Activated CD4-positive, alpha-beta memory T cell treated with anti-CD3 and anti-CD28 coated beads, Interleukin-2, amount 10 ng/mL, durations not matched to agents 7 days and 5 days (primary cell): ENCODE data around the gene FANCI. TPM values are rescaled to one million over a fixed set of nuclear protein-coding genes. Genes with fewer than 3 reads are reported as not detected.

Experiments used
- CTCF ChIA-PET: fragments of 350-600 bp; sonication (Branson Sonifier 250); formaldehyde crosslinking; loops from one replicate; lab custom pipeline; 2021; ENCODE audit warnings: antibody characterized with exemption, inconsistent platforms; lab: Charles Lee
- POLR2A ChIA-PET: fragments of 350-600 bp; sonication (Branson Sonifier 250); formaldehyde crosslinking; loops from one replicate; lab custom pipeline; 2021; ENCODE audit warnings: antibody characterized with exemption; lab: Charles Lee
- DNase-seq: peaks from one replicate; pipeline ENCODE4 v3.0.0-alpha.2; 2020
- H3K27ac Mint-ChIP-seq: one replicate; pipeline ENCODE4 v1.8.0; 2021; ENCODE audit warnings: mild to moderate bottlenecking, mixed read lengths
- H3K27me3 Mint-ChIP-seq: one replicate; pipeline ENCODE4 v1.8.0; 2021; ENCODE audit warnings: mixed read lengths
- H3K36me3 Mint-ChIP-seq: one replicate; pipeline ENCODE4 v1.8.0; 2021; ENCODE audit warnings: low read depth, mixed read lengths
- H3K4me1 Mint-ChIP-seq: one replicate; pipeline ENCODE4 v1.8.0; 2021; ENCODE audit warnings: mixed read lengths
- H3K4me3 Mint-ChIP-seq: one replicate; pipeline ENCODE4 v1.8.0; 2021; ENCODE audit warnings: mild to moderate bottlenecking, mixed read lengths
- H3K9me3 Mint-ChIP-seq: one replicate; pipeline ENCODE4 v1.8.0; 2021; ENCODE audit warnings: mixed read lengths
- total RNA-seq, 2 experiments: library from RNA; stranded (reverse); gene quantifications; one replicate each; pipeline ENCODE4 v1.2.3, GENCODE V29; 2021

The FANCI gene
- total RNA-seq, result 100 to 1,000 TPM; 196 TPM

GRCh38 chr15:89243691-89244573, at the start of gene FANCI:
Gene FANCI, plus strand, starts transcription at chr15:89243979. Its CDS starts 3,669 bp downstream, at chr15:89247648.
- peak; percentile 97 for DNase-seq
- H3K27ac Mint-ChIP-seq, result peak within 1 kb of the TSS; percentile 86
- POLR2A ChIA-PET, result interaction anchor here (0.9 to 3.6 kb wide), 24 partner anchors 10 to 339 kb away, joined by 3 to 41 read pairs (median 5); partner anchors contain the start of genes ABHD2, MFGE8, POLG and TICRR
- H3K9me3 Mint-ChIP-seq, result no peaks in the 10 kb centered on the region
- H3K27me3 Mint-ChIP-seq, result peaks cover 5% of the 10 kb centered on the region
- H3K4me3 Mint-ChIP-seq, result peak within 1 kb of the TSS; percentile 91
- H3K36me3 Mint-ChIP-seq, result peaks cover 39% of the 10 kb centered on the region
- H3K4me1 Mint-ChIP-seq, result peaks cover 44% of the 10 kb centered on the region
- CTCF ChIA-PET, result interaction anchor here (0.5 to 6.0 kb wide), 13 partner anchors 9 to 1782 kb away, joined by 3 to 98 read pairs (median 3); no protein-coding TSS in a partner anchor

- Mint-ChIP-seq H3K9me3 (no peaks in the 10 kb centered on the region), H3K4me1 (peaks cover 29% of the 10 kb centered on the region), H3K36me3 (peaks cover 45% of the 10 kb centered on the region), H3K27ac (no peak overlapping the region), H3K4me3 (no peak overlapping the region), H3K27me3 (no peaks in the 10 kb centered on the region)
- ChIA-PET POLR2A (interaction anchor here (0.8 to 1.3 kb wide), 2 partner anchors 9 to 13 kb away, joined by 3 read pairs; no protein-coding TSS in a partner anchor), CTCF (interaction anchor here (0.8 to 2.8 kb wide), 4 partner anchors 12 to 137 kb away, joined by 3 to 27 read pairs (median 9); no protein-coding TSS in a partner anchor)
- no peak for DNase-seq
Observed at GRCh38 chr15:89194608-89195007, 49.2 kb upstream of the FANCI start.

DNA sequence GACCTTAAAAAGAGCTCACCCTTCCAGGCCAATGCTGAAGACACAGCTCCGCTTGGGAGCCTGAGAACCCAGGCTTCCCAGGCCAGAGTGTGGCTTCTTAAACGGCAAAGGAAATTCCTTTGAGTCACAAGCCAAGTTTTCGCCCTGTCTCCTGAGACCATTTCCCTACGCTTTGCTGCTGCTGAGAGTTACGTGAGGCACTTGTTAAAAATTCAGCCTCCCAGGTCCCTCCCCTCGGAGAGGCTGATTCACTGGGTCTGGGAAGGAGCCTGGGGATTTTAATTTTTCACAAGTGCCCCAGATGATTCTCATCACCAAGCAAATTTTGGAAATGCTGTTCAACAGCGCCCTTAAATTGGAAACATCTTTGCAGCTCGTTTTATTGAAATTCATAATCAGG, 47.9 kb upstream of the FANCI start:
- peaks cover 39% of the 10 kb centered on the region for H3K36me3 Mint-ChIP-seq
- no peak overlapping the region for H3K4me3 Mint-ChIP-seq
- no peak for DNase-seq
- H3K4me1 Mint-ChIP-seq, result peaks cover 29% of the 10 kb centered on the region
- ChIA-PET POLR2A (no interaction called here), CTCF (interaction anchor here (1.4 to 2.2 kb wide), 2 partner anchors 11 to 18 kb away, joined by 9 to 13 read pairs; no protein-coding TSS in a partner anchor)
- H3K27ac Mint-ChIP-seq, result no peak overlapping the region
- no peaks in the 10 kb centered on the region for H3K9me3 Mint-ChIP-seq
- H3K27me3 Mint-ChIP-seq, result no peaks in the 10 kb centered on the region

DNA sequence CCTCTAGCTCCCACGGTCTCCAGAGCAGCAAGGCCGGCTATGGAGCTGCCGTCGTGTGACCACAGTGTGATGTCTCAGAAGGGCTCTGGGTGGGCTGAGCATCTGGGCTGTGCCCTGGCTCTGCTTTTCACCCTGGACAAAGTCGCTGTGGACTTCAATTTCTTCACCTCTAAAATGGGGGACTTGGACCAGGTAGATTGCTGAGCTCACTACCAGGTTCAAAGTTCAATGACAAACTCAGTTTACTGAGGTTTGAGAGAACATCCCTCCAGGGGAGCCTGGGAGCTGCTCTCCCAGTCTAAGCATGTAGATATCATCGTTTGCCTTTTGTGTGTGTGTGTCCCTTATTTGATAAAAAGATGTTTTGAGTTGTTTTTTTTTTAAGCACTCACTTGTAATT, 47.5 kb upstream of the FANCI start:
- Mint-ChIP-seq H3K4me3 (no peak overlapping the region), H3K9me3 (no peaks in the 10 kb centered on the region), H3K27ac (no peak overlapping the region), H3K4me1 (peaks cover 29% of the 10 kb centered on the region), H3K27me3 (no peaks in the 10 kb centered on the region), H3K36me3 (peaks cover 37% of the 10 kb centered on the region)
- ChIA-PET CTCF (interaction anchor here (1.4 to 2.2 kb wide), 2 partner anchors 11 to 18 kb away, joined by 9 to 13 read pairs; no protein-coding TSS in a partner anchor), POLR2A (no interaction called here)
- DNase-seq, result no peak

- H3K9me3 Mint-ChIP-seq, result no peaks in the 10 kb centered on the region
- ChIA-PET CTCF (interaction anchor here (1.4 to 2.2 kb wide), 2 partner anchors 10 kb away, joined by 9 to 19 read pairs; no protein-coding TSS in a partner anchor), POLR2A (no interaction called here)
- peaks cover 36% of the 10 kb centered on the region for H3K36me3 Mint-ChIP-seq
- DNase-seq, result no peak
- no peaks in the 10 kb centered on the region for H3K27me3 Mint-ChIP-seq
- peak overlapping the region; percentile 20 for H3K27ac Mint-ChIP-seq
- no peak overlapping the region for H3K4me3 Mint-ChIP-seq
- H3K4me1 Mint-ChIP-seq, result peaks cover 26% of the 10 kb centered on the region
Observed at GRCh38 chr15:89196994-89197393, 46.8 kb upstream of the FANCI start.

DNA sequence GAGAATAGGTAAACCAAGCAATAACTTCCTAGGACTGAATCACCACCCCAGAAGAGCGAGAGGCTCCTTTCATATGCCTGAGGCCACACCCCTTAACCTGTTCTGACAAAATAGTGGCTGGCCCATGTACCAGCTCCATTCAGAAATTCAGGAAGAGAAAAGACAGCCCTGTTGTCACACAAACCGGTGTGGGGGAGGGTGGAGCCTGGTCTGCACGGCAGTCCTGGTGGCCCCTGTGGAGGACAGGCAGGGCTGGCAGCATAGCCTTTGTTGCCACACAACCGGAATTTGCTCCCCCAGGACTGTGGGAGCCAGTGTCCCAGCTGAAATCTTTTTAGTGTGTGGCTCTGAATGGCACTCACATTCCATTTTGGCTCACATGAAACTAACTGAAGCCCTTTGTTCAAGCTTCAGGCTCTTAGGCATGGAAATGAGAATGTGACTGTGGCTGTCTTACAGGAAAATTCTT, 46.2 kb upstream of the FANCI start:
- Mint-ChIP-seq H3K27ac (peak overlapping the region; percentile 20), H3K27me3 (no peaks in the 10 kb centered on the region), H3K4me1 (peaks cover 25% of the 10 kb centered on the region), H3K4me3 (no peak overlapping the region), H3K9me3 (no peaks in the 10 kb centered on the region), H3K36me3 (peaks cover 34% of the 10 kb centered on the region)
- CTCF ChIA-PET, result interaction anchor here (2.2 to 2.4 kb wide), 2 partner anchors 9 to 20 kb away, joined by 5 to 19 read pairs; no protein-coding TSS in a partner anchor
- DNase-seq, result no peak
- POLR2A ChIA-PET, result no interaction called here

DNA sequence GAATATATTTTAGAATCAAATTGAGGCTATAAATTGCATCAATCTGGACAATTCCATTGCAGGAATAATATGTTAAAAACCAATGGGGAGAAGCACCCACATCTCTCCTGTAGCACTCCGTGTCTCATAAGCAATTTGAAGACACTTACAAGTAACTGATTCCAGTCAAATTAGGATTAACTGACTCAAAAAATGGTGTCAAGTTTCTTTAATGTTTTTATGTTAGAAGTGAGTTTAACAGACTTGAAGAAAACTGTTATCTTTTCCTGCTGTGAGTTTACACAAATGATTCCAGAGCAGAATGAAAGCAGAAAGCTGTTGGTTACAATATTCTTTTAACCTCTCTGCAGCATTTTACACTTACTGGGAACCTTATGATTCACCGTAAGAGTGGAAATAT, 45.6 kb upstream of the FANCI start:
- Mint-ChIP-seq H3K4me1 (peaks cover 19% of the 10 kb centered on the region), H3K27ac (no peak overlapping the region), H3K27me3 (no peaks in the 10 kb centered on the region), H3K36me3 (peaks cover 29% of the 10 kb centered on the region), H3K4me3 (no peak overlapping the region), H3K9me3 (no peaks in the 10 kb centered on the region)
- ChIA-PET POLR2A (interaction anchor here (0.9 to 1.1 kb wide), 2 partner anchors 10 to 47 kb away, joined by 3 read pairs; no protein-coding TSS in a partner anchor), CTCF (interaction anchor here (1.3 to 2.4 kb wide), 4 partner anchors 9 to 160 kb away, joined by 3 to 19 read pairs (median 4); no protein-coding TSS in a partner anchor)
- DNase-seq, result no peak

DNA sequence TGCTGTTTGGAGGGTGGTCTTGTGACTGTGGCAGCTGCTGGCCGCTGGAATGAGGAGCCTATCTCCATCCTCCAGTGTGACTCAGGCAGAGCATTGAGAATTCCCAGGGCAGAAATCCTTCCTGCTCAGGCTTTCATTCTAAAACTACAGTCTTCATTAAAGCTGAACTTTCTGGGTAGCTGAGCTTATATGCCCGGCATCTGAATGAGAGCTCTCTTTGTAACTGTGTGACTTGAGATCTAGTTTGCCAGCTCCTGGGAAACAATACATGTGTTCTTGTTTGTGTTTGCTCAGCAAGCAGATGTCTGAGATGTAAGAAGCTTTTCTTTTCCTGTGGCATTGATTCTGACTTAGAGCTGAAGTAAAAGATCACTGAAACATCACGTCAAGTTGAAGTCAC, 44.8 kb upstream of the FANCI start:
- POLR2A ChIA-PET, result interaction anchor here (0.9 to 1.1 kb wide), 3 partner anchors 11 to 136 kb away, joined by 3 read pairs; partner anchors contain the start of gene POLG
- H3K27me3 Mint-ChIP-seq, result no peaks in the 10 kb centered on the region
- peaks cover 28% of the 10 kb centered on the region for H3K36me3 Mint-ChIP-seq
- H3K4me3 Mint-ChIP-seq, result no peak overlapping the region
- CTCF ChIA-PET, result interaction anchor here (1.3 to 2.4 kb wide), 4 partner anchors 8 to 159 kb away, joined by 3 to 19 read pairs (median 4); no protein-coding TSS in a partner anchor
- H3K27ac Mint-ChIP-seq, result no peak overlapping the region
- no peak for DNase-seq
- H3K9me3 Mint-ChIP-seq, result no peaks in the 10 kb centered on the region
- peaks cover 25% of the 10 kb centered on the region for H3K4me1 Mint-ChIP-seq

GRCh38 chr15:89199746-89200145, 44.0 kb upstream of the FANCI start:
- H3K27me3 Mint-ChIP-seq, result no peaks in the 10 kb centered on the region
- H3K4me3 Mint-ChIP-seq, result no peak overlapping the region
- no peak overlapping the region for H3K27ac Mint-ChIP-seq
- peaks cover 25% of the 10 kb centered on the region for H3K36me3 Mint-ChIP-seq
- H3K9me3 Mint-ChIP-seq, result no peaks in the 10 kb centered on the region
- POLR2A ChIA-PET, result interaction anchor here (0.6 to 1.1 kb wide), 2 partner anchors 19 to 45 kb away, joined by 3 read pairs; no protein-coding TSS in a partner anchor
- CTCF ChIA-PET, result interaction anchor here (0.8 to 2.4 kb wide), 2 partner anchors 22 to 69 kb away, joined by 3 to 5 read pairs; no protein-coding TSS in a partner anchor
- H3K4me1 Mint-ChIP-seq, result peaks cover 33% of the 10 kb centered on the region
- no peak for DNase-seq

- Mint-ChIP-seq H3K36me3 (peaks cover 25% of the 10 kb centered on the region), H3K4me3 (no peak overlapping the region), H3K27ac (no peak overlapping the region), H3K4me1 (peaks cover 37% of the 10 kb centered on the region), H3K9me3 (no peaks in the 10 kb centered on the region), H3K27me3 (no peaks in the 10 kb centered on the region)
- DNase-seq, result no peak
- CTCF ChIA-PET, result interaction anchor here (0.8 to 2.4 kb wide), 2 partner anchors 22 to 69 kb away, joined by 3 to 5 read pairs; no protein-coding TSS in a partner anchor
- POLR2A ChIA-PET, result interaction anchor here (1.1 kb wide), 1 partner anchor 45 kb away, joined by 3 read pairs; no protein-coding TSS in a partner anchor
Observed at GRCh38 chr15:89200182-89200581, 43.6 kb upstream of the FANCI start.

DNA sequence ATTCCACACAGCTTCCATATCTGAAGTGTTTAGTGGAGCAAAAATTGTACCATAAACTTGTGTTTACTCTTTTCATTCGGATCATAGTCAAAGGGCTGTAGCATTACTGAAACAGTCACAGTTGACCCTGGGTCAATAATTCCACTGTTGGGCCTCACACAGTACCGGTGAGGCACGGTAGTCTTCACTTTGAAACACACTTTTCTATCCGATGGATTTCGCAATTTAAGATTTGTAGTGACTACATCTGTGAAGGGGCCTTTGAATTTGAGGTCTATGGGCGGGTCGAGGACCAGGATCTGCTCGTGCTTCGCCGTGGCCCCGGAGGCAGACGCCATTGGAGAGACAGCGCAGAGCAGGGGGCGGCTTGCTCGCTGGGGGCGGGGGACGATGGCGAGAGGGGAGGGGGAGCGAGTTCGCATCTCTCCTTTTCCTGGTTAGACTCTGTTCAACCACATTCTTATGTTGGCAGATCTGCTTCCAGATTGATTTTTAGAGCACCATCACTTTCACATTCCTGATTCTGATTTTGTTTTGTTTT, 42.2 kb upstream of the FANCI start:
- H3K27ac Mint-ChIP-seq, result no peak overlapping the region
- peaks cover 14% of the 10 kb centered on the region for H3K36me3 Mint-ChIP-seq
- POLR2A ChIA-PET, result no interaction called here
- no peak for DNase-seq
- H3K27me3 Mint-ChIP-seq, result no peaks in the 10 kb centered on the region
- CTCF ChIA-PET, result interaction anchor here (1.0 kb wide), 1 partner anchor 110 kb away, joined by 3 read pairs; no protein-coding TSS in a partner anchor
- H3K9me3 Mint-ChIP-seq, result no peaks in the 10 kb centered on the region
- no peak overlapping the region for H3K4me3 Mint-ChIP-seq
- H3K4me1 Mint-ChIP-seq, result peaks cover 41% of the 10 kb centered on the region

- peaks cover 11% of the 10 kb centered on the region for H3K36me3 Mint-ChIP-seq
- H3K27me3 Mint-ChIP-seq, result no peaks in the 10 kb centered on the region
- ChIA-PET CTCF (interaction anchor here (0.6 to 4.2 kb wide), 6 partner anchors 26 to 155 kb away, joined by 3 to 98 read pairs (median 3); partner anchors contain the start of genes FANCI and POLG), POLR2A (interaction anchor here (0.9 to 5.4 kb wide), 5 partner anchors 9 to 126 kb away, joined by 3 to 40 read pairs (median 4); partner anchors contain the start of genes ABHD2 and FANCI)
- H3K27ac Mint-ChIP-seq, result peak overlapping the region; percentile 86
- peaks cover 37% of the 10 kb centered on the region for H3K4me1 Mint-ChIP-seq
- no peaks in the 10 kb centered on the region for H3K9me3 Mint-ChIP-seq
- H3K4me3 Mint-ChIP-seq, result peak overlapping the region; percentile 58
- peak; percentile 66 for DNase-seq
Observed at GRCh38 chr15:89203705-89204273, 40.0 kb upstream of the FANCI start.
